ENCODE results near the gene HSD3B2. TPM values are rescaled to one million over a fixed set of nuclear protein-coding genes. Genes with fewer than 3 reads are reported as not detected.

HSD3B2 gene
- total RNA-seq, 1 donor from 2014 or later, result 0.20 TPM

DNA sequence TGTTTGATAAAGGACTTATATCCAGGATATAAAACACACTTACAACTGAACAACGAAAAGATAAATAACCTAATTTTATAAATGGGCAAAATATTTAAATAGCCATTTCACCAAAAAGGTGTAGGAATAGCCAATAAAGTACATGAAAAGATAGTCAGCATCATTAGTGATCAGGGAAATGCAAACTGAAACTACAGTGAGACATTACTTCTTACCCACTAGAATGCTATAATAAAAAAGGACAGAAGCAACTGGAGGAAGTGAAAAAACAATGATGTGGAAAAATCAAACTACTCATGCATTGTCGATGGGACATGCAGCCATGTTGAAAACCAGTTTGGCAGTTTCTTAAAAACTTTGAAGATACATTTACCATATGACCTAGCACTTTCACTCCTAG lies 48.6 kb downstream of the HSD3B2 start:
- no peak for DNase-seq

DNA sequence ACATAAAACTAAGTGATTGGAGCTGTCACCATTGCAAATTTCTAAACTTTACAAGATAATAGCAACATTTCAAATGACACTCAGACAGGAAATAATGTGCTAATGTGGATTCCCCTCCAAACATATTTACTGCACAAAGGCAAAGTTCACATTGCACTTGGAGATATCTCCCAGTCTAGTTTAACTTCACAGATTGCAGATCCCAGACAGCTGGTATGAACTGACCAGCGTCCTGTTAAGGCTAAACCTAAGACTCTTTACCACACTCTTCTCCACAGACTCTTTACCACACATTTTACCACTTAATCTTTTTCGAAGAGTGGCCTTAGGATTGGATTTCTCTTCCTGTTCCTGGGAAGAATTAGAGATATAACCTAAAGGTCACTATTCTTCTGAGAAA lies 51.5 kb downstream of the HSD3B2 start:
- DNase-seq, result no peak

DNA sequence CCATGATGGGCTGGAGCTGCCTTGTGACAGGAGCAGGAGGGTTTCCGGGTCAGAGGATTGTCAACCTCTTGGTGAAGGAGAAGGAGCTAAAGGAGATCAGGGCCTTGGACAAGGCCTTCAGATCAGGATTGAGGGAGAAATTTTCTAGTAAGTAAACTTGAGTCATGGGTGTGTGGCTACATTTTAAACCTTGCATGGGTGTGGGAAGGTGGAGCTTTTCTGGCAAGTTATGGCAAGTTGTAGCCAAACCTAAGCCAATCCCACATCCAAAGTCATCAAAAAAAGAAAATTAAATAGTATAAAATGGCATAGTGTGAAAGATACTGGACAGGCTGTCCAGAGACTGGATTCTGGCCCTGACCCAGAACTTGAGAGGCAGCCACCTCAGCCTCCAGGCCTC lies 52.3 kb downstream of the HSD3B2 start:
- no peak for DNase-seq

DNA sequence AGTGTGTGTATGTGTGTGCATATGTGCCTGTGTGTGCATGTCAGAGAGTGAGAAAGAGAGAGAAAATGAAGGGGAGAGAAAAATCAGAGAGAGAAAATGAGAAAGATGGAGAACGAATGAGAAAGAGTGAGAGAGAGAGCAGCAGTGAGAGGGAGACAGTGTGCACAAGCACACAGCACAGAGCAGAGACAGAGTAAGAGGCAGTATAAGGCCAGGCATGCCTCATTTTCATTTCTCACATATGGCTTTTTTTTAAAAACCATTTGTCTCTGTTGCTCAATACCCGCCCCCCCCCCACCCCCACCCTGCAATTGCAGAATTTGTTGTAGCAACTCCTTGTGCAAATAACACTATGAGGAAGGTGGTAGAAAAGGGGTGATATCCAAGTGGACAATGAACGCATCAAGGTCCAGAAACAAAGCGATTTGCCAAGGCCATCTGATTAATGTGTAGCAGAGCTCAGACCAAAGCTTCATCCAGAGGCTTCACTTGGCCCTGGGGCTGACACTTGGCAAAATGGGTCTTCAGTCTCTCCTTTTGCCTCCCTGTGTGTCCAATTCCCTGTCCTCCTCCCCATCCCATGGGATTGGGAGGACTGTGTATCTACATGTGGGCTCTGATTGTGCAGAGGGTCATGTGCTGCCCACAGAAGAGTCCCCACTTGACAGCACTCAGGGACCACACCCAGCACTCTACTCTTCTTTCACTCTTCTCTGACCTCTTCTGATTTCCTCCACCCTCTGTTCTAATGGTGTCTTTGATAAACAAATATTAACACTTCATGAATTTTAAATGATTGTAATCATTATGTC lies 53.1 kb downstream of the HSD3B2 start:
- peak; percentile 11 for DNase-seq

DNA sequence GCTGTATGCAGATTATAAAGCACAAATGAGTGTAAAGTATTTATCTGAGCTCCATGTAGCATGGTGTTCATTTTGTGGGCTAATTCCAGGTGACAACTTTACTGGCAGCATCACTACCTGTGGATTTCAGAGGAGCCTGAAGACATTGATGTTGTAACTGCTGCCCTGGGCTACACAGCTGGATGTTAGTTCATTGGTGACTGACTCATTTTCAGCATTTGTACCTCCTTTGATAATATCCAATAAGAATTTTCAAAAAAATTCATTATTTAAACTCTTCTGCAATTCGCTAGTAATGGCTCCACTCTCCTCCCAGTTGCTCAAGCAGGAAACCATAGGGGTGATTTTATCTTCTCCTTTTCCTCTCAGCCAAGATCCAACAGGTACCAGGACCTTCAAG lies 54.8 kb downstream of the HSD3B2 start:
- DNase-seq, result no peak

DNA sequence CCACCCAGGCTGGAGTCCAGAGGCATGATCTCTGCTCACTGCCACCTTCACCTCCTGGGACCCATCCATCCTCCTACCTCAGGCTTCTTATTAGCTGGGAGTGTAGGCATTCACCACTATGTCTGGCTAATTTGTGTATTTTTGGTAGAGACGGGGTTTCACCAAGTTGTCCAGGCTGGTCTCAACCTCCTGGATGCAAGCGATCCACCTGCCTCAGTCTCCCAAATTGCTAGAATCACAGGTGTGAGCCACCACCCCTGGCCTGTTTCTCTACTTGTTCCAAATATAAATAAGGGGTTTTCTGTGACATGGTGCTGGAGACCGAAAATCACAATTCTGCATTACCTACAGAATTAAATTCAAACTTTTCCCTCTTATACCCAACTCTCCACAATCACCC lies 55.4 kb downstream of the HSD3B2 start:
- no peak for DNase-seq

DNA sequence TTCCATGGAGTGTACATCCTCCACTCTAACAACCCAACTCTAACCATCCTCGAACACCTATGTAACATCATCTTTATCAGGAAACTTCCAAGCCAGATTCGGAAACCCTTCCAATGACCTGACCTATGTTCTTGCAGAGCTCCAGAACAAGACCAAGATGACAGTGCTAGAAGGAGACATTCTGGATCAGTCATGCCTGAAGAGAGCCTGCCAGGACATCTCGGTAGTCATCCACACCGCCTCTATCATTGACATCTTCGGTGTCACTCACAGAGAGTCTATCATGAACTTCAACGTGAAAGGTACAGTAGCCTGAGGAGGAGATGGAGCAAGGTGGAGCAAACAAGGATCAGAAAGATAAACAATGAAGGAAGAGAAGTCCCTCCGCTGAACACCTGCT lies 56.0 kb downstream of the HSD3B2 start:
- no peak for DNase-seq

DNA sequence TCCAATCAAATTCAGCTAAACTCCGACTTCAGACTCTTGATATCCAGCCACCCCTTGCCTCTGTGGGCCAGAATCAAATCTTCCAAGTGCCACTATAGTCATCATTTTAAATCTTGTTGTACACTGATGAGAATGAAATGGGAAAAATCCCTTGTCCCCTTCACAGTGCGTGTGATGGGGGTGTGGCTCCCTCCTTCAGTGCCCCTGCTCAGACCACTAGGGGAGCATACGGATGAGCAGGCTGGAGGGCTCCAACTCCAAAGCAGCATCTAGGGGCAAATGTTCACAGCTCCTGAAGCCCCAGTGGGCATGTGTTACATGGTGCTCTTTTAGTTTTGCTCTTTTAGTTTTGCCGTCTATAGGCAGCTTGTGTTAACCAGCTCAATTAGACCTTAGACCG lies 56.6 kb downstream of the HSD3B2 start:
- DNase-seq, result no peak

DNA sequence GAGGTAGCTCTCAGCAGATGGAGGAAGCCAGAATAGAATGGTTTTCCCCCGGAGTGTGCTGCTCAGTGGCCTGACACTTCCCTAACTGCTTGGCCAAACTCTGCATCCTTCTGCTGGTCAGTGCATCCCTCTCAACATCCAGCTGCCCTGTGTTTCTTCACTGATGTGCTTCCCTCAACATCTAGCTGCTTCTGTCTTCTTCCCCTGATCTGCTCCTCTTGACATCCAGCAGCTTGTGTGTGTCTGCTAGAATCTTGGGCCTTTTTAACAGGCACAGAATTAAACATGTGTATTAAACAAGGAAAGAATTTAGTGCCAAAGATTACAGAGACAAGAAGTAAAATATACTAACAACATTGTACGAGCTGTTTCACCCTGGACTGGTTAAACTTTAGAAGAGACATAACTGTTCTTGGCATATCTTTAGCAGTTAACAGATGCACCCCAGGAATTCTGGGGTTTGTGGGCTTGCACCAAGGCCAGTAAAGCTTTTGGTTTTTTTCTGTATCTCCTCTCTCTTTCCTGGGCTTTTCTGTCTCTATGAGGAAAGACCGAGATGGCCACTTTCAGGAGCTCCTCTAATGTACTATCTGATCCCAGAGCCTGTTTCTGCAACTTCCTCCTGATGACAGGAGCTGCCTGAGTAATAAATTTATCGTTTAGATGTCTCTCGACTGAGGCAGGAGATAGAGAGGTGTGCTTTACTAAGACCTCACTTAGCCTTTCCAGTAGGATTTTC lies 57.3 kb downstream of the HSD3B2 start:
- peak; percentile 1 for DNase-seq

Other genes starting within 250 kb of the HSD3B2 start
- gene HAO2, start 46.4 kb upstream of the HSD3B2 start, total RNA-seq, result 0.20 TPM
- gene HSD3B1, start 92.1 kb downstream of the HSD3B2 start, total RNA-seq, result 1.2 TPM
- gene ZNF697, start 233.1 kb downstream of the HSD3B2 start, total RNA-seq, result 13.3 TPM